ENCODE measurements around the gene CARD9.
A peak's percentile ranks its signal among the peaks of the same experiment; 100 is the strongest.

Gene CARD9

DNA sequence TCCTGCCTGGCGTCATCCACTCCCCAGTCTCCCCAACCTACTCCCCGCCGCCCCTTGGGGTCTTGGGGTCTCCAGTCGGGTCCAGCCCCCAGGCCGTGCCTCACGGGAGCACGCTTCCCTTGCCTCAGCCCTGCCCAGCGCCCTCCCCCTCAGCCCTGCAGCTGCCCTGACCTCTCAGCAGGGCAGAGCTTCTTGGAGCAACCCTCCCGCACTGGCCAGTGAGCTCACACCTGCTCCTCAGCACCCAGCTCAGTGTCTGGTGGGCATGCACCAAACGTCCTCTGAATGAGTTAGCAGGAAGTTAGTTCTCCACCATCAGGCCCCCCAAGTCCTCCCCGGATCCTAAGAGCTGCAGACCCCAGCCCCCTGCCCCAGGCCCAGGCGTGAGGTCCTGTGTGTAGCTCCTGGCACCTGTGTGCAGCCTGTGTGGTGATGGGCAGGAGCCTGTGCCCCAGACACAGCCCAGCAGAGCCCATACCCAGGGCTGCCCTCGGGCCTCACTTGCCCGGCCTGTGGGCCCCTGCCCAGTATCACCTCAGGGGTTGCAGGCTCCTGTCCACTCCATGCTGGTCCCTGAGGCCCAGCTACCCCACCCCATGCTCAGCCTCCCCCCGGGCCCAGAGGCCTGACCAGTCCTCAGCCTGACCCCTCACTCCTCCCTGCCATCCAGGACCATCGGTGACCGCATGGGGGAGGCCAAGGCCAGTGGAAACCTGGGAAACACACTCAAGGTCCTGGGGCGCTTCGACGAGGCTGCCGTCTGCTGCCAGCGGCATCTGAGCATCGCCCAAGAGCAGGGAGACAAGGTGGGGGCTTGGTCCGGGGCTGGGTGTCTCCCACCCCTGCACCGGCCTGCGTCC lies 37.9 kb downstream of the CARD9 start:
- DNase-seq (ENCODE audit: low read depth, low spot score): no peak

DNA sequence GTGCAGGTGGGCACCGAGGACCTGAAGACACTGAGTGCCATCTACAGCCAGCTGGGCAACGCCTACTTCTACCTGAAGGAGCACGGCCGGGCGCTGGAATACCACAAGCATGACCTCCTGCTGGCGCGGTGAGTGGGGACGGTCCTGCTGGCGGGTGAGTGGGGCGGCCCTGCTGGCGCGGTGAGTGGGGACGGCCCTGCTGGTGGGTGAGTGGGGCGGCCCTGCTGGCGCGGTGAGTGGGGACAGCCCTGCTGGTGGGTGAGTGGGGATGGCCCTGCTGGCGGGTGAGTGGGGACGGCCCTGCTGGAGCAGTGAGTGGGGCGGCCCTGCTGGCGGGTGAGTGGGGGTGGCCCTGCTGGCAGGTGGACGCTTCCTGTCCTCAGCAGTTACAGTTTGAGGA lies 38.9 kb downstream of the CARD9 start:
- DNase-seq (ENCODE audit: low read depth, low spot score): no peak

DNA sequence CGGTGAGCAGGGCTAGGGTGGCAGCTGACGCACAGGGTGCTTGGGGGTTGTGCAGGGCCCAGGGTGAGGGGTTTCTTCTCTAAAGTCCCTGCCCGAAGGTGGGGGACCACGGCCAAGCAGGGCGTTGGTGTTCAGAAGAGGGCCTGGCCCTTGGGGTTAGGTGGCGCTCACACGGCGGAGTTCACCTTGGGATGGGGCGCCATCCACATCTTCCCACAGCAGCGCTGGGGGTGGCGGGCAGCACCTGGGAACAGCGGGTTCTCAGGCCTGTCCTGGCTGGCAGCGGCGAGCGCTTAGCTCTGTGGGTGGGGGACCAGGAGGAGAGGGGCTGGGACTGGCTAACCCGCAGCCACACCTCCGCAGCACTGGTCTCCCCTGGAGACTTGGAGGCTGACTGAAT lies 40.0 kb downstream of the CARD9 start:
- DNase-seq (ENCODE audit: low read depth, low spot score): no peak

DNA sequence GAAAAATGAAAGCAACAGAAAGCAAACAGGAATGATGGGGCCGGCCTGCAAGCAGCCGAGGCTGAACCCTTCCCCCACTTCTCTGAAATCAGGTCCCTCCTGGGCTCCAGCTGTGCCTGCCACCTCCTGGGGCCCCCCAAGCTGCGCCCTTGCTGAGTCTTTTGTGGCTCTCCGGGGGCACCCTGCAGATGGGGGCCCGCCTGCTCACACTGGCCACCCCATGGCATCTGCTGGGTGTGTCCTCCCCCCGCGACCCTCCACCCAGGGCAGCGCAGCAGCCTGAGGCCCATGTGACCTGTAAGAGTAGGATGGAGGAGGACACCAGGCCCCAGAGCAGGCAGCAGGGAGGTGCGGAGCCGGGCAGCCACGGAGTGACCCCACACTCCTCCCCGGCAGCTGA lies 40.4 kb downstream of the CARD9 start:
- DNase-seq (ENCODE audit: low read depth, low spot score): no peak

DNA sequence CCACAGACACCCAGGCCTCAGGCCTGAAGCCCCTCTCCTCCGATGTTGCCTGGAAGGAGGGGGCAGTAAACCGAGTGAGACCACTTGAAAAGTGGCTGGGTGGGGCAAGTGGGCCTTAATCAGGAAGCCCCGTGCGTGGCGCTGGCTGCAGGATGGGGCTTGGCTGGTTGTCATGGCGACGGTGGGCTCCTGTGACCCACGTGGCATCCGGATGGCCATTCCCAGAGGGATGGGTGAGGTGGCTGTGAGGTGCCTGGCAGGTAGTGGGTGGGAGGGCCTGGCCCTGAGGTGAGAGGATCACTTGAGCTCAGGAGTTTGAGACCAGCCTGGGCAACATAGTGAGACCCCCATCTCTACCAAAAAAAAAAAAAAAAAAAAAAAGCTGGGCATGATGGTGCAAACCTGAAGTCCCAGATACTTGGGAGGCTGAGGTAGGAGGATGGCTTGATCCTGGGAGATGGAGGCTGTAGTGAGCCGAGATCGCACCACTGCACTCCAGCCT lies 40.9 kb downstream of the CARD9 start:
- no peak for DNase-seq (ENCODE audit: low read depth, low spot score)

DNA sequence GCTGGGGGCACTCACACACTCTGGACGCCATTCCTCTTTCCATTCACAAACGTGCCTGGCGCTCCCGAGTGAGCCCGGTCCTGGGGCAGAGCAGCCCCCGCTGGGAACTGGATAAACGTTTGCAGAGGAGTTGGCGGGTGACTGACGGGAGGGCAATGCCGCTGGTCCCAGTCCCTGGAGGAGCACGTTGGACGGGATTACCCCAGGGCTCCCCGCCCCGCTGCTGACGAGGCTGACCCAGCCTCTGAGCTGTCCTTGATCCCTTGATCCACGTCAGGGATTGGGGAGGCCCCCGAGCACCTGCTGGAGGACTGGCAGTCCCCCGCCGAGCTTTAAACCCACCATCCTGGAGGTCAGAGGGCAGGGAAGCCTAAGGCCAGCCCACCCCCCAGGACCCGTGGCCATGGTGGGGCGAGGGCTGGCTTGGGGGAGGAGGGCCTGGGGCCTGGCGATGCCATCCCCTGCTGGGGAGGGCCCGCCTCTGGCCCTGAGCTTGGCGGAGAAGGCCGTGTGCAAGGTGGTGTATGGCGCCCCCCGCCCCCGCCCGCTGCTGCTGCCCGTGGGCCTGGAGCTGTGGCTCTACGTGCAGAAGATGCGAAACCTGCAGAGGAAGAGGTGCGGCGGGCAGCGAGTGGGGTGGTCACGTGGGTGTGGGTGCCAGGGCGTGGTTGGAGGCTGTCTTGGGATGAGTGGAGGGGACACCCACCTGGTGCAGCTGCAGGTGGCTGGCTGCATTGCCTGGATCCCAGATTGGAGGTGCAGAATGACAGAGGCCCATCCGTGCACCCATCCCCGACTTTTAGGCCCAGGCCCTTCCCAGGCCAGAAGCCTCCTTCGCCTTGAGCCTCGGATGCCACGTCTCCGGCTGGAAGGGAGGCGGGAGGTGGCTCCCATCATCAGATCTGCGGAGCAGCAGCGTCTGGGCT lies 41.6 kb downstream of the CARD9 start:
- peak; percentile 45 for DNase-seq (ENCODE audit: low read depth, low spot score)

DNA sequence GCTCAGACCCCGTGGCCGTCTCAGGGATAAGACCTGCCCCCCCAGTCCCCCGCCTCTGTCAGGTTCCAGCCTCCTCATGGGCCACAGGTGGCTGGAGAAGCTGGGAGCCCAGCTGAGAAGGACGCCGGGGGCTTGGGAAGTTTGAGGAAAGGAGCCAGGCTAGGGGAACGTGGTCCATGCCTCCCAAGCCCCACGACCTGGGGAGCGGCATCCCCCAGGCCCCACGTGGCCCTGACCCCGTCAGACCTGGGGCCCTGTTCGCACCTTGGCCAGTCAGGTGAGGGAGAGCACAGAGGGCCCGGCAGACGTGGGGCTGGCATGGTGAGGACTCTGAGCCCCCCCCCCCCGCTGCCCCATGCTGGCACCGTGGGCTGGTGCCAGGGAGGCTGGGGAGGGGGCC lies 42.4 kb downstream of the CARD9 start:
- DNase-seq (ENCODE audit: low read depth, low spot score): no peak

DNA sequence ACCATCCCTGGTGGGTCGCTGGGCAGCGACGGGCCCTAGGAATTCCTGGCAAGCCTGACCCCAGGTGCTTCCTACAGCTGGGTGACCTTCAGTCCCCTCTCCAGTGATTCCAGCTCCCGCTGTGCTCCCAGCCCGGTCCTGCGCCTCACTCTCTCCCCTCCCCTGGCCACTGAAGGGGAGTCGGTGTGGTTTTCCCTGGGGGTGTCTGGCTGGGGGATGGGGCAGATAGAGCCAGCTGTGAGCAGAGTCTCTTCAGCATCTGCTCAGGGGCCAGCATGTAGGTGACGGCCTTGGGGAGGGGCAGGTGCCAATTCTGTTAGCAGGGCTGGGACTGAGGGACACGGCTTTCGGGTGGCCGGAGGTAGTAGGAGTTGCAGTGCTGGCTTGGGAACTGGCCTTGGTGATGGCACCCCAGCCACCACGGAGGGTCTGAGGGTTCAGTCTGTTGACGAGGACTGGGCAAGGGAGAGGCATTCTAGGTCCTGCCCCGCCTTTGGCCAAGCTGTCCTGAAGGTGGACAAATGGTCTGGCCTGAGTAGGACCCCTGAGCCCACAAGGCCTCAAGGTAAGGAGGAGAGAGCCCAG lies 43.0 kb downstream of the CARD9 start:
- no peak for DNase-seq (ENCODE audit: low read depth, low spot score)

DNA sequence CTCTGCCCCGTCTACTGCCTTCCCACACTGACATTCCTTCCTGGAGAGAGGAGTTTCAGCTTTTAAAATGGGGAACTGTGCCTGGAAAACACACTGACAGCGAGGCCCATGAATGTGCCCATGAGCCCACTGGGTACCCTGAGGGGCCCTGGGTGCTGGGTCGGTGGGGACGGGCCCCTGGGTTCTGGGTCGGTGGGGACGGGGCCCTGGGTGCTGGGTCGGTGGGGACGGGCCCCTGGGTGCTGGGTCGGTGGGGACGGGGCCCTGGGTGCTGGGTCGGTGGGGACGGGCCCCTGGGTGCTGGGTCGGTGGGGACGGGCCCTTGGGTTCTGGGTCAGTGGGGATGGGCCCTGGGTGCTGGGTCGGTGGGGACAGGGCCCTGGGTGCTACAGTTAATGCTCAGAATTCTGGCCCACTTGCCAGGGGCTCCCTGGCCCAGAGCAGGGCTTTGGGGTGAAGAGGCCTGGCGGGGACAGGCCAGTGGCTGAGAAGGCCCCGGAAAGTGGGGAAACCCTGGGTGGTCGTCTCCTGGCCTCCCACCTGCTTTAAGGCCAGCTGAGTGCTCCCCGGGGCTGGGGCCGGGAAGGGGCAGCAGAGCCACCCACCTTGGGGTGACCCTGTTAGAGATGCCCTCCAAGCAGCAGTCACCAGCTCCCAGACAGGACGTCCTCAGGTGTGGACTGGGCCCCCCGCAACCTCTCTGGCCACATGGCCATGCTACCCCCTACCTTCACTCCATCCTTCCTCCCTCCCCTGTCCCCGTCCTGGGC lies 43.6 kb downstream of the CARD9 start:
- DNase-seq (ENCODE audit: low read depth, low spot score): no peak

DNA sequence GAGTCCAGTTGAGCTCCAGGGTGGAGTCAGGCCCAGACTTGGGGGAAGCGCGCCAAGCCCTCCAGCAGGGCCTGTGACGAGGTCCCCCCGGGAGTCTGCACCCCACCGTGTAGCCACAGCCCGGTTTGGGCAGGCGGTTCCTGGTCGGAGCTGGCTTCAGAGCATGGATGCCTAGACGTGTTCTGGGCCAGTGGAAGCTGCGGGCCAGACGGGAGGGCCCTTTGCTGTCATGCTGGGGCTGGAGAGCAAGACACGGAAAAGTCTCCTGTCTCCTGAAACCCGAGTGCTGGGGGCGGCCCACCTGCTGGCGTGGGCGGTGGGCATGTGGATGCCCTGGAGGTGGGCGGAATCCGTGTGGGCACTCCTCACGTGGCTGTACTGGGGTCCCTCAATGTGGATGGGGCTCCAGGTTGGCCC lies 44.2 kb downstream of the CARD9 start:
- DNase-seq (ENCODE audit: low read depth, low spot score): no peak

DNA sequence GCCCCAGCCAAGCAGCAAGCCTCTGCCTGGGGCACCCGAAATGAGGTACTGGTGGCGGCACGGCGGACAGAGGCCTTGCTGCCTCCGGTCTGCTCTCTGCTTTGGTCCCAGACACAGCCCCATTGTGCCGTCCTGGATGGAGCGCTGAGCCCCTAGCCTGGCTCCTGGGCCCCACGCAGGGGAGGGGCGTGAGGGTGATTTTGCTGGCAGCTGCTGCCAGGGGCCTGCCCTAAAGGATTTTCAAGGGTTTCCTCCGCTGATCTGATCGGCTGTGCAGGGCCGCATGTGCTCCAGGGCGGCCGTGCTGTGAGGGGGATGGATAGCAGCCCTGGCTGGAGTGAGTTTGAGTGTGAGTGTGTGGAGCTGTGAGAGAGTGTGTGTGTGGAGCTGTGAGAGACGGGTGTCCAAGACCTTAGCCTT lies 44.8 kb downstream of the CARD9 start:
- peak; percentile 35 for DNase-seq (ENCODE audit: low read depth, low spot score)

DNA sequence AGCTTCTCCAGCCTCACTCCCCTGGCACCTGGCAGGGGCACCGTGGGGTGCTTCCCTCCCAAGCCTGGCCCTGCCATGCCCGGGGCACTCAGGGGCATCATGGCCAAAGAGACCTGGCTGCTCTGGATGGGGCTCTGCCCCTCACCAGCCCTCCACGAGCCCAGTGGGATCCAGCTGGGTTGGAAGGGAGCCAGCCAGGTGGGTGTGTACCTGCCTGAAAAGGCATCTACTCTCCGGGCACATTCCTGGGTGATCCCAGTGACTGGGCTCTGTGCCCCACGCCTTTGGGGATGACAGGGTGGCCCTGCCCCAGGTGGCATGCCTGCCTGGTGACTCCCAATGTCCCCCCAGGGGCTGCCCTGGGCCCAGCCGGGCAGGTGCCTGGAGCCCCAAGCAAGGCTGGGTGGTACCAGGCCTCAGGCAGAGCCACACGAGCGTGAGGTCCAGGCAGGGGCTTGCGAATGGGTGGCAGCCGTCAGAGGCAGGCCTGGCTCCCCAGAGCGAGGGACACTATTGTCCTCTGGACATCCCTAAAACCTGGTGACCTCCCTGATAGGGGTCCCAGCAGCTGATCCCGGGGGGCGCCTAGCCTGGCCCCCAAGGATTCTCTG lies 45.4 kb downstream of the CARD9 start:
- peak; percentile 24 for DNase-seq (ENCODE audit: low read depth, low spot score)

DNA sequence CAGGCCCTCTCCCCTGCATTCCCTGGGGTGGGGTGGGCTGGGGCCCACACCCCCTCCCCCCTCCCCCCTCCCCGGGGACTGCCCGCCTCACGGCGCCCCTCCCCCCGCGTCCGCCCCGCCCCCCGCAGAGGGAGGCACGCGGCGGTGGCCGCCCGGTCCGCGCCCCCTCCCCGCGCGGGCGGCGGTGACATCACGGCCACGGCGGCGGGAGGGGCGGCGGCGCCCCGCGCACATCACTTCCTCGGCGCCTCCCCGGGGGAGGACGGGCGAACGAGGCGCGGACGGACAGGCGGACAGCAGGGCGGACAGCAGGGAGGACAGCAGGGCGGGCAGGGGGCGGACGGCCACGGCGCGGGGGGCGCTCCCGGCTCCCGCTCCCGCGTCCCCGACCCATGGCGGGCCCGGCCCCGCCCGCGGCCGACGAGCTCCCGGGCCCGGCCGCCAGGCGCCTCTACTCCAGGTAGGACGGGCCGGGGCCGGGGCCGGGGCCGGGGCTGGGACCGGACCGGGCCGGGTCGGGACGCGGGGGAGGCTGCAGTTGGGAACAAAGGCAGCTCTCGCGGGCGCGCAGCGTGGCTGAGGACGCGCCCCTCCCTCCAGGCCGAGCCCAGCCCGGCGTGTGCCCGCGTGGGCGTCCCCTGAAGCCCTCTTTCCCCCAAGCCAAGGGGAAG lies 46.0 kb downstream of the CARD9 start, which contains the start of gene GPSM1:
Gene GPSM1, plus strand, starts transcription at position 236 of the 671 bp plus-strand sequence. Its CDS starts 157 bp downstream, at position 393.
- DNase-seq (ENCODE audit: low read depth, low spot score): no peak

DNA sequence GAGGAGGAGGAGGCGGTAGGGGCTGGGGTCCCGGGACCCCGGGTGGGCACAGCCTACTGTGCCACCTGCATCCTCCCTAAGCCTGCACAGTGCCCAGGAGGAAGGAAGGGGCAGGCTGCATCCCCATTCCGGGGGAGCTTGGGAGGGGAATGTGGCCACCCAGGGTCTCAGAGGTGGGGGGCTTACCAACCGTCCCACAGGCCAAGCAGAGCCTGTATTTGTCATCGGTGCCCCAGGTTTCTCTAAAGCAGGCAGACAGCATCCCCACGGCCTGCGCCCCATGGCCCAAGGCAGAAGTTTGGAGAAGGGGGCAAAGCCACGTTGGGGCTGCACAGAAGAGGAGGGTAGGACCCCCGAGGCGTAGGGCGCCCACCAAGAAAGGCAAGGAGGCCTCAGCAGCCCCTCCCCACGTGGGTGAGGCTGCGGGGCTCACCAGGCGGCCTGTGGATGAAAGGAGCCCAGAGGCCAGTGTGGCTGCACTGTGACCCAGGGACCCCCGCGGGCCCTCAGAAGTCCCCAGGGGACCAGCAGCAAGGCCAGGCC lies 46.6 kb downstream of the CARD9 start:
- no peak for DNase-seq (ENCODE audit: low read depth, low spot score)

DNA sequence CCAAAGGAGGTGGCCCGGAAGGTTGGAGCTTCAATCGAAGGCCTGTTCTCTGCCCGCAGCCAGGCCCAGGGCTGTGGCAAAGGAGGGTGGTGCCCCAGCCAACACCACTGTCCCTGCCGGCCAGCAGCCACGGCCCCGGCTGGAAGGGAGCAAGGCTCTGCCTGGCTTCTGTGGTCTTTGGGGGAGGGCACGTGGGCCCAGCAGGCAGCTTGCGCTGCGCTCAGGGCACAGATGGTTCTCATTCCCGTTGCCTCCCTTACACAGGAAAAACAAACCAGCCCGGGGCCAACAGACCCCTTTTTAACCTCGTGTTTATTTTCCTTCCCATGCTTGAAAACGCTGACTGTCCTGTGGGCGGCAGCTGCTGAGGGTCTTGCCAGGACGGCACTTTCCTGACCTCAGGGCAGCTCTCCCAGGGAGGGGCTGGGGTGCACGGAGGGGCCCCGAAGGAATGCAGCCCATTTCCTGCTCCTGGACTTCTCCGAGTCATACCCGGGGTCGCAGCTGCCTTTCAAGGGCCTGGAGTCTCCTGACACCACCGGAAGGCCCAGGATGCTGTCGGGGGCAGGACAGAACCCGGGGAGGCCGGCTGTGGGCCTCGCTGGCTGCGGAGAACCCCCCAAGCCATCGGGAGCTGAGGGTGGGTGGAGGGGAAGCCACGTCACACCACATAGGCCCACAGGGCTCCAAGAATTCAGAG lies 47.3 kb downstream of the CARD9 start:
- peak; percentile 68 for DNase-seq (ENCODE audit: low read depth, low spot score)

DNA sequence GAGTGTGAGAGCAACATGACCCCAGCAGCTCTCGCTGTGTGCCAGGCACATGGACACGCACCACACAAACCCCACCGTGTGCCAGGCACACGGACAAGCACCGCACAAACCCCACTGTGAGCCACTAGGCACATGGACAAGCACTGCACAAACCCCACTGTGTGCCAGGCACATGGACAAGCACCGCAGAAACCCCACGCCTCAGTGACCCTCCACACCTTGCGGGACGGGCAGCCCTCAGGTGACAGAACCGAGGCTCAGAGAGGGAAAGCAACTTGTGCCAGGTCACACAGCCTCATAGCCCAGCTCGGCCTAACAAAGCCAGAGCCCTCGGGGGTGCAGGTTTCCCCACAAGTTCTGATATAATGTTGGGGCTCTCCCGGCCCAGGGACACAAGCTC lies 48.1 kb downstream of the CARD9 start:
- no peak for DNase-seq (ENCODE audit: low read depth, low spot score)

DNA sequence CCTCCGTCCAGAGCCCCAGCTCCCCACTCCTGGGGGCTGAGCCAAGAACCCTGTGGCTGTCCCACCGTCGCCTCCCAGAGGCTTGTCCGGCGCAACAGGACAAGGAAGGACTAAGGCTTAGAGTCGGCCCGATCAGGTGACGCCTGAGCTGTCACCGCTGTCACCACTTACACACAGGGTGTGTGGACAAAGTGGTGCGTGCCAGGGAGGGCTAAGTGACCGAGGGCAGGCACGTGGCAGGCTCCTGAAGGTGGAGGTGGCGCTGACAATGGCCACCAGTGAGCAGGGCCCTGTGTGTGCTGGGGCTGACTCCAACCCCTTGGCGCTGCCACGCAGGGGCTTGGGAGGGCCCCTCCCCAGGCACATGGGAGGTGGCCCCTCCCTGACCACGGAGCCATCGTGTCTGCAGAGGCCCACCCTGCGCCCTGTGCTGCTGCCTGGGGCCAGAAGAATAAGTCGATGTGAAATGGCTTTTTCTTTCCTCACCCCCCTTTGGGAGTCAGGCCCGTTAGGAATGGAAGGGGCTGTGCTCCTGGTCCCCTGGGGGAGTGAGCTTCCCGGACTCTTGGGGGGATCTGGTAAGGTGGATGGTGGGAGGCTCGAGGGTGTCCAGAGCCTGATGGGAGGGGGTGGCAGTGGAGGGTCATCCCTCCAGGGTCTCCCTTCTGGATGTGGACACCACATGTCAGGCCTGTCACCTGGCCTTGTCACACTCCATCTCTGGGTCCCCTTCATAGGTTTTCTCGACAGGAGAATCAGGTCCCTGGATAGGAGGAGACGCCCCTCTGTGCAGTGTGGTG lies 48.8 kb downstream of the CARD9 start:
- DNase-seq (ENCODE audit: low read depth, low spot score): no peak

DNA sequence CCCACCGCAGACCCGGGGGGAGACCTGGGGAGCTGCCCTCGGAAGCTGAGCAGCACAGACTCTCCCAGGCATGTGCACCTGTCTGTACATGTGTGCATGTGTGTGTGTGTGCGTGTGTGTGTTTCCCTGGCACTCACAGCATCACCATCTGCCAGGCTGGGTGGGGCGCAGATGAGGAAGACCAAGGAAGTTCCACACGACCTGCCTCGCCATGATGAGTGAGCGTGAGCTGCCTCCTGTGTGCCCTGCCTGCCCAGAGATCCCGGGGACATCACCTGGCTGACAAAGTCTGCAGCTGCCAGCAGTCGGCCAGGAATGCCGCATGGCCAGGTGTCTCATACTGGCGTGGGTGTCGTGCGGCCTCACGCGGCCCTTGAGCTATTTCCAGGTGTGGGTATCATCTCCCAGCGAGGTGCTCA lies 50.1 kb downstream of the CARD9 start:
- no peak for DNase-seq (ENCODE audit: low read depth, low spot score)
